Measurements from ENCODE around the gene STARD7.

The STARD7 gene

DNA sequence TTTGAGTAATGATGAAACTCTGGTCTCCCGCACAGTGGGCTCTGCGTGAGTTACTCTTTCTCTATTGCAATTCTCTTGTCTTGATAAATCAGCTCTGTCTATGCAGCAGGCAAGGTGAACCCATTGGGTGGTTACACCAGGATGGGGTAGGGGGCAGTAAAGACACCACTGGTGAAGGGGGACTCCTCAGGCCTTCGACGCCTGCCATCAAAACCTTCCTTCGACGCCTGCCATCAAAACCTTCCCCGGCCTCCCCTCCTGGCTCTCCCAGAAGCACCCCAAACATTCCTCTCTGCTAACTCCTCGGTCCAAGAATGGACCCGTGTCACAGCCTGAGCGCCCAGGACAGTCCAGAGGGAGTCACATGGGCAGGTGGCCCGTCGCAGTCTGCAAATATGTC is 4.8 kb upstream of the STARD7 start:
- H3K4me3 ChIP-seq (ENCODE audit: low read depth, low read length): no peak overlapping the region
- TF ChIP-seq, protein P1, sequence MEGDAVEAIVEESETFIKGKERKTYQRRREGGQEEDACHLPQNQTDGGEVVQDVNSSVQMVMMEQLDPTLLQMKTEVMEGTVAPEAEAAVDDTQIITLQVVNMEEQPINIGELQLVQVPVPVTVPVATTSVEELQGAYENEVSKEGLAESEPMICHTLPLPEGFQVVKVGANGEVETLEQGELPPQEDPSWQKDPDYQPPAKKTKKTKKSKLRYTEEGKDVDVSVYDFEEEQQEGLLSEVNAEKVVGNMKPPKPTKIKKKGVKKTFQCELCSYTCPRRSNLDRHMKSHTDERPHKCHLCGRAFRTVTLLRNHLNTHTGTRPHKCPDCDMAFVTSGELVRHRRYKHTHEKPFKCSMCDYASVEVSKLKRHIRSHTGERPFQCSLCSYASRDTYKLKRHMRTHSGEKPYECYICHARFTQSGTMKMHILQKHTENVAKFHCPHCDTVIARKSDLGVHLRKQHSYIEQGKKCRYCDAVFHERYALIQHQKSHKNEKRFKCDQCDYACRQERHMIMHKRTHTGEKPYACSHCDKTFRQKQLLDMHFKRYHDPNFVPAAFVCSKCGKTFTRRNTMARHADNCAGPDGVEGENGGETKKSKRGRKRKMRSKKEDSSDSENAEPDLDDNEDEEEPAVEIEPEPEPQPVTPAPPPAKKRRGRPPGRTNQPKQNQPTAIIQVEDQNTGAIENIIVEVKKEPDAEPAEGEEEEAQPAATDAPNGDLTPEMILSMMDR (IDR thresholded peaks at IDR 0.05; ENCODE audit: low read depth, low read length): no peak

DNA sequence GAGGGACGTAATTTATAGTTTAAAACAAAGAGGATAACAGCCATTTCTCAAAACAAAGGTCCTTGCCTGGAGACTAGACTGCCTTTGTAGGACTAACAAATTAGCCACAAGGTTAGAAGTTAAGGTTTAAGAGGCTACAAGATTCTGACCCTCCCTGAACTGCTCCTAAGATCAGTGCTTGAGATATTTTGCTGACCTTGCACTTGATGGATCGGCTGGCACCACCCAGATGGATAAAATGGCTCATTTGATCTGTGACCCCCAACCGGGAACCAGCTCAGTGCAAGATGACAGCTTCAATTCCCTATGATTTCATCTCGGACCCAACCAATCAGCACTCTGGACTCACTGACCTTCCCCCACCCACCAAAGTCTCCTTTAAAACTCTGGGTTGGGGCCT is 3.7 kb upstream of the STARD7 start:
- no peak overlapping the region for H3K4me3 ChIP-seq (ENCODE audit: low read depth, low read length)
- TF ChIP-seq, protein P1 (IDR thresholded peaks at IDR 0.05; ENCODE audit: low read depth, low read length): no peak

DNA sequence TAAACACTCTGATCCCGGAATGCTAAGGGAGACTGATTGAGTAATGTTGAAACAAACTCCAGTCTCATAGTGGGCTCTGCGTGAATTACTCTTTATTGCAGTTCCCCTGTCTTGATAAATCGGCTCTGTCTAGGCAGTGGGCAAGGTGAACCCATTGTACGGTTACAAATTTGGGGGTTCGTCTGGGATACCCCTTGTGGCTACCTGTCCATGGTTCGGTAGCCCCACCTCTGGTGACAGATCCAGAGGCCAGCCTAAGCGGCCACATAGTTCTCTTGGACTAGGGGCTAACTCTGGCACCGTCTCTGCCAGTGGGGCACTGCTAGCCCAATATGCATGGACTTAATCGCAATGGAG is 1.1 kb upstream of the STARD7 start:
- H3K4me3 ChIP-seq (ENCODE audit: low read depth, low read length): peak overlapping the region; percentile 85
- TF ChIP-seq, protein P1 (IDR thresholded peaks at IDR 0.05; ENCODE audit: low read depth, low read length): no peak

DNA sequence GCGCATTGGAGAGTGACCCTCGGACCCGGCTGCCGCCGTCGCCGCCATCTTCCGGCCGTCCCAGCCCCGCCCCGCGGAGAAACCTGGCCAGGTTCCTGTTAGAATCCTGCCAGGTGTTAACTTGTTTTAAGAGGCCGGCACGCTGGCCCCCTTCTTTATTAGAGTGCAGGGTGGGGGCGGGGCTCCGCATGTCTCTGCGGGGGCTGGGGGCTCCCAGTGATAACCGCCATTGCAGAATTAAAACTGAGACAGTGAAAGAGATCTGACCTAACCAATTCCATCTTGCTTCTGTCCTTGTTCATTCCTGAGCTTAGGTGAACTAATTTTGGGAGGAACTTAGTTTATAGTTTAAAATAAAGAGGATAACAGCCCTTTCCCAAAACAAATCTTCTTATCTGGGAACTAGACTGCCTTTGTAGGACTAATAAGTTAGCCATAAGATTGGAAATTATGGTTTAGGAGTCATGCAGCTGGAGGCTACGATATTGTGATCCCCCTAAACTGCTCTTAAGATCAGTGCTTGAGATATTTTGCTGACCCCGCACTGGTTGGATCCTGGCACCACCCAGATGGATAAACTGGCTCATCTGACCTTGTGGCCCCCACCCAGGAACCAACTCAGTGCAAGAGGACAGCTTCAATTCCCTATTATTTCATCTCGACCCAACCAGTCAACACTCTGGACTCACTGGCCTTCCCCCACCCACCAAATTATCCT is 543 bp upstream of the STARD7 start:
- TF ChIP-seq, protein P1 (IDR thresholded peaks at IDR 0.05; ENCODE audit: low read depth, low read length): no peak
- H3K4me3 ChIP-seq (ENCODE audit: low read depth, low read length): peak overlapping the region; percentile 85

DNA sequence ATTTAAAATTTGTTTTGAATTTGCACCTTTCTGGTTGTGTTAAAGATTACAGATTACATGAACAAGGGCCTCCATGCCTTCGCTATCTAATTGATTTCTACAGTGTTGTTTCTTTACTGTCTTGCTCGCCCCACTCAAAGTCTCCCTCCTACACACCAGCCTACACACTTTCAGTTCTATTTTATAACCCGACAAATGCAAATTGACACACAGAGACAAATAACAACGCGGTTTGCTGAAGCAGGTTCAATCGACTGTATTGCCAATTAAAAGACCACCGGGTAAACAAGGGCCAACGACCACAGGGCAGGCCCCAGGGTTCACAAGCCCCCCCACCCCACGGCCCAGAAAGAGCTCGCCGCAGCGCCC is 869 bp downstream of the STARD7 start:
- TF ChIP-seq, protein P1 (IDR thresholded peaks at IDR 0.05; ENCODE audit: low read depth, low read length): no peak
- peak overlapping the region; percentile 85 for H3K4me3 ChIP-seq (ENCODE audit: low read depth, low read length)

DNA sequence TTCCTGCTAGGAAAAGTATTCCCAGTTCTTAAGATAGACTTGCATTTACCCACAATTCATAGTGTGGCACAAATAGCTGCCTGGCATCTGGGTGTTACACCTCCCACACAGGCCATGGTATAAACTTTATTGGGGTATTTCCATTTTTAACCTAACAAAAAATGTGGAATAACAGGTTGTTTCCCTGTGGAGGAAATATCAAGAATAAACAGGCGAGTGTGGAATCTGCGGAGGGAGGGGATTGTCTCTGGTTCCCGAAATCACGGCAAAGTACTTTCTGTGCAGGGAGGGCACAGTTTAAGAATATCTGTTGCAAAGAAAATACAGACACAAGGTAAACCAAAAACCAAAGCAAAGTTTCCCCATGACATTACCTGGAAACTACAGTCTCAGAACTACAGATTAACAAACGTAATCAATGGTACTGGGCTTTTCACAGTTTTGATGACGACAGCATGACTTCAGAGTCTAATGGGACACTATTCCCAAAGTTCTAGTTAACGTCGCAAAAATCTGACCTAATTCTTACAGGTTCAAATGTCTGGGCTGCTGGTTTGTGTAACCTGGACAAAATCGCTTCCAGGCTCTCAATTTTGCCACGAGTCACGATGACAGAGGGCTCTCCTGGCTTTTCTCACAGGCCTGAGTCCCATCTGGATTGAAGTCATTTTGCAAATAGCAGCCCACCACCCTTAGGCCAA is 1.4 kb downstream of the STARD7 start:
- TF ChIP-seq, protein P1 (IDR thresholded peaks at IDR 0.05; ENCODE audit: low read depth, low read length): no peak
- peak overlapping the region; percentile 85 for H3K4me3 ChIP-seq (ENCODE audit: low read depth, low read length)

DNA sequence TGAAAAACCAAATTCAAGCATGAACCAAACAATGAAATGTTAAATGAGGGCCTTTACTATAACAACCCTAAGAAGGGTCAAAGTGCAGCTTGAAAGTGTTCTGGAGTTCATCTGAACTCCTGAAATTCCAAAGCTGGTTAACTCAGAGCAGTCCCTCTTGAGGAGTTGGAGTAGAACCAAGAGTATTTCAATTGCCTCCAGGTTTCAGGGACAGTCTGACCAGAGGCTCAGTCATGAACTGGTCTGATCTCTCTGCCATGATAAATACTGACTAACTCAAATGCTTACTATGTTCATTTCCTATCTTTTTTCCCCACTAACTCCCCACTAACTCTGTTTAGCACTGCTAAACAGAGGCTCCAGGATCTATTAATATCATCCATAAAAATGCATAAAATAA is 2.7 kb downstream of the STARD7 start:
- H3K4me3 ChIP-seq (ENCODE audit: low read depth, low read length): 0 out of 2 replicates have a peak overlapping the region, but pooled peaks have one; percentile 6
- TF ChIP-seq, protein P1 (IDR thresholded peaks at IDR 0.05; ENCODE audit: low read depth, low read length): no peak
